Measurements from ENCODE around the gene TOR1AIP2. TPM values are rescaled to one million over a fixed set of nuclear protein-coding genes. Genes with fewer than 3 reads are reported as not detected.

TOR1AIP2 gene
- total RNA-seq, 1 donor from 2014 or later: 57.4 TPM

- H3K4me3 ChIP-seq (ENCODE audit: low read depth, low read length): no peak overlapping the region
- TF ChIP-seq CTCF (conservative IDR thresholded peaks at IDR 0.05; ENCODE audit: low read depth, low read length): no peak
- DNase-seq (ENCODE audit: low read depth): no peak
Measured at GRCh38 chr1:179921981-179922872, 44.6 kb upstream of the TOR1AIP2 start.

GRCh38 chr1:179921472-179921871 is 43.9 kb upstream of the TOR1AIP2 start:
- no peak for TF ChIP-seq CTCF (conservative IDR thresholded peaks at IDR 0.05; ENCODE audit: low read depth, low read length)
- H3K4me3 ChIP-seq (ENCODE audit: low read depth, low read length): no peak overlapping the region
- no peak for DNase-seq (ENCODE audit: low read depth)

GRCh38 chr1:179917601-179918429 is 40.2 kb upstream of the TOR1AIP2 start:
- TF ChIP-seq CTCF (conservative IDR thresholded peaks at IDR 0.05; ENCODE audit: low read depth, low read length): no peak
- no peak for DNase-seq (ENCODE audit: low read depth)
- no peak overlapping the region for H3K4me3 ChIP-seq (ENCODE audit: low read depth, low read length)

GRCh38 chr1:179911812-179912211 is 34.2 kb upstream of the TOR1AIP2 start:
- H3K4me3 ChIP-seq (ENCODE audit: low read depth, low read length): no peak overlapping the region
- no peak for DNase-seq (ENCODE audit: low read depth)
- TF ChIP-seq CTCF (conservative IDR thresholded peaks at IDR 0.05; ENCODE audit: low read depth, low read length): no peak

- DNase-seq (ENCODE audit: low read depth): no peak
- H3K4me3 ChIP-seq (ENCODE audit: low read depth, low read length): no peak overlapping the region
- TF ChIP-seq CTCF (conservative IDR thresholded peaks at IDR 0.05; ENCODE audit: low read depth, low read length): no peak
Measured at GRCh38 chr1:179910934-179911333, 33.3 kb upstream of the TOR1AIP2 start.

GRCh38 chr1:179889589-179889988 is 12.0 kb upstream of the TOR1AIP2 start:
- no peak for TF ChIP-seq CTCF (conservative IDR thresholded peaks at IDR 0.05; ENCODE audit: low read depth, low read length)
- DNase-seq (ENCODE audit: low read depth): no peak
- H3K4me3 ChIP-seq (ENCODE audit: low read depth, low read length): no peak overlapping the region

Measured in epithelial cell of proximal tubule (primary cell).